ENCODE results near the gene C1QTNF1. TPM values are rescaled to one million over a fixed set of nuclear protein-coding genes. Genes with fewer than 3 reads are reported as not detected.

Gene C1QTNF1
- total and polyA plus RNA-seq, 2 experiments from 2014 or later: 9.5 to 13.3 TPM

GRCh38 chr17:79095345-79096055 lies 71.5 kb downstream of the C1QTNF1 start:
- no peaks in the 10 kb centered on the region for H4K20me1 ChIP-seq (ENCODE audit: insufficient read depth, poor library complexity, severe bottlenecking)
- no peak overlapping the region for H3K4me2 ChIP-seq
- DNase-seq (ENCODE audit: low spot score): no peak
- H3K27ac ChIP-seq: no peak overlapping the region
- H3K36me3 ChIP-seq (replicated peaks; ENCODE audit: insufficient read depth, low read depth): no peaks in the 10 kb centered on the region
- no peak for TF ChIP-seq CTCF (IDR thresholded peaks at IDR 0.05; ENCODE audit: poor library complexity)
- TF ChIP-seq EZH2phosphoT487 (IDR thresholded peaks at IDR 0.05; ENCODE audit: low read depth, severe bottlenecking, unreplicated experiment): no peak
- no peak for TF ChIP-seq EZH2 (IDR thresholded peaks at IDR 0.05; ENCODE audit: borderline replicate concordance)
- H3K79me2 ChIP-seq: no peaks in the 10 kb centered on the region
- no peaks in the 10 kb centered on the region for H3K4me1 ChIP-seq (ENCODE audit: insufficient read depth)
- H3K27me3 ChIP-seq: peaks cover 13% of the 10 kb centered on the region
- no peaks in the 10 kb centered on the region for H3K9me2 ChIP-seq (replicated peaks; ENCODE audit: insufficient read depth)
- H3K4me3 ChIP-seq: no peak overlapping the region
- 94% methylated on average over 13 of the region's 15 CpGs for WGBS (ENCODE audit: low lambda C conversion rate, missing lambda C conversion rate)
- H3K9me3 ChIP-seq (ENCODE audit: low read depth): no peaks in the 10 kb centered on the region
- no peak overlapping the region for H2AFZ ChIP-seq

GRCh38 chr17:79096477-79096876 lies 72.5 kb downstream of the C1QTNF1 start:
- Histone ChIP-seq H3K4me2 (no peak overlapping the region), H4K20me1 (ENCODE audit: insufficient read depth, poor library complexity, severe bottlenecking) (no peaks in the 10 kb centered on the region), H3K9me2 (replicated peaks; ENCODE audit: insufficient read depth) (no peaks in the 10 kb centered on the region), H3K4me1 (ENCODE audit: insufficient read depth) (no peaks in the 10 kb centered on the region), H2AFZ (no peak overlapping the region), H3K27me3 (peaks cover 13% of the 10 kb centered on the region), H3K27ac (no peak overlapping the region), H3K4me3 (no peak overlapping the region), H3K9me3 (ENCODE audit: low read depth) (no peaks in the 10 kb centered on the region), H3K79me2 (no peaks in the 10 kb centered on the region), H3K36me3 (replicated peaks; ENCODE audit: insufficient read depth, low read depth) (no peaks in the 10 kb centered on the region)
- 41% methylated on average over 7 of the region's 16 CpGs for WGBS (ENCODE audit: low lambda C conversion rate, missing lambda C conversion rate)
- no peak for DNase-seq (ENCODE audit: low spot score)
- no peak for TF ChIP-seq CTCF (IDR thresholded peaks at IDR 0.05; ENCODE audit: poor library complexity)
- no peak for TF ChIP-seq EZH2phosphoT487 (IDR thresholded peaks at IDR 0.05; ENCODE audit: low read depth, severe bottlenecking, unreplicated experiment)
- TF ChIP-seq EZH2 (IDR thresholded peaks at IDR 0.05; ENCODE audit: borderline replicate concordance): no peak

- no peaks in the 10 kb centered on the region for H3K9me2 ChIP-seq (replicated peaks; ENCODE audit: insufficient read depth)
- no peak overlapping the region for H3K4me3 ChIP-seq
- 47% methylated on average over 30 of the region's 52 CpGs for WGBS (ENCODE audit: low lambda C conversion rate, missing lambda C conversion rate)
- H3K27ac ChIP-seq: no peak overlapping the region
- H3K36me3 ChIP-seq (replicated peaks; ENCODE audit: insufficient read depth, low read depth): no peaks in the 10 kb centered on the region
- TF ChIP-seq EZH2 (IDR thresholded peaks at IDR 0.05; ENCODE audit: borderline replicate concordance) (no peak), EZH2phosphoT487 (IDR thresholded peaks at IDR 0.05; ENCODE audit: low read depth, severe bottlenecking, unreplicated experiment) (no peak), CTCF (IDR thresholded peaks at IDR 0.05; ENCODE audit: poor library complexity) (no peak)
- H4K20me1 ChIP-seq (ENCODE audit: insufficient read depth, poor library complexity, severe bottlenecking): no peaks in the 10 kb centered on the region
- no peaks in the 10 kb centered on the region for H3K9me3 ChIP-seq (ENCODE audit: low read depth)
- H3K4me2 ChIP-seq: no peak overlapping the region
- DNase-seq (ENCODE audit: low spot score): no peak
- peaks cover 13% of the 10 kb centered on the region for H3K27me3 ChIP-seq
- no peaks in the 10 kb centered on the region for H3K79me2 ChIP-seq
- H2AFZ ChIP-seq: no peak overlapping the region
- no peaks in the 10 kb centered on the region for H3K4me1 ChIP-seq (ENCODE audit: insufficient read depth)
Observed at GRCh38 chr17:79097226-79098055, 73.5 kb downstream of the C1QTNF1 start.

All from hepatocyte (in vitro differentiated cells).